K562 (cell line): ENCODE results near the gene EYA4. TPM values are rescaled to one million over a fixed set of nuclear protein-coding genes. Genes with fewer than 3 reads are reported as not detected.

Experiments used
- ATAC-seq: fragments of 200-7000 bp; cut with Tn5 transposase; 3 replicates; pipeline ENCODE4 v1.9.1; 2020; ENCODE audit warnings: moderate library complexity
- BruUV-seq: library from RNA; stranded (reverse); fragments of 400-500 nt; replicated peaks from 2 replicates; lab custom pipeline; 2021; lab: Mats Ljungman, UMichigan
- CTCF ChIA-PET: fragments of 300-600 bp; formaldehyde crosslinking; extraction: SDS; loops from one replicate; lab custom pipeline; 2021; ENCODE audit warnings: low intra/inter-chr PET ratio; lab: Yijun Ruan, JAX
- POLR2A ChIA-PET: fragments of 300-600, 350-650 bp; sonication (Branson Sonifier 250); formaldehyde crosslinking; extraction: SDS; loops from one replicate; lab custom pipeline; 2021; ENCODE audit warnings: antibody characterized with exemption, inconsistent platforms; lab: Yijun Ruan, JAX
- DNase-seq, 4 experiments: peaks; one replicate each; pipeline versions ENCODE4 v3.0.0 to v3.0.0-alpha.2; 2011 to 2018; ENCODE audit warnings: low spot score in 3 of 4, mixed read lengths in 3 of 4; ENCODE audit errors: extremely low read depth in 1 of 4
- FAIRE-seq: peaks from 2 replicates; lab custom pipeline; 2011; peaks lifted over from hg19 to GRCh38; lab: Jason Lieb, UNC
- H2AFZ ChIP-seq: 2 replicates; pipeline ENCODE4 v1.6.0; 2011; ENCODE audit warnings: low read depth, low read length, control low read depth, inconsistent platforms
- H3K27ac ChIP-seq: fragments of 200-600 bp; 3 replicates; pipeline ENCODE4 v1.8.0; 2011; ENCODE audit warnings: low read depth, mild to moderate bottlenecking, control low read depth, inconsistent platforms, low read length, moderate library complexity, mixed read lengths; ENCODE audit errors: extremely low read depth
- H3K27me3 ChIP-seq, 2 experiments: fragments of 300-600 bp in 1 of 2; 2 replicates in 1 of 2; 3 replicates in 1 of 2; pipeline versions ENCODE4 v1.6.0 to v1.8.0; 2011; ENCODE audit warnings: inconsistent platforms in 2 of 2, low read length in 2 of 2, mild to moderate bottlenecking in 1 of 2, mixed read lengths in 1 of 2, moderate library complexity in 1 of 2; ENCODE audit not compliant: control insufficient read depth in 2 of 2, insufficient read depth in 2 of 2
- H3K36me3 ChIP-seq: fragments of 300-600 bp; 3 replicates; pipeline ENCODE4 v1.8.0; 2011; ENCODE audit warnings: mild to moderate bottlenecking, low read length, inconsistent platforms; ENCODE audit not compliant: control insufficient read depth, insufficient read depth
- H3K4me1 ChIP-seq, 2 experiments: fragments of 200-600 bp in 1 of 2; replicated peaks in 1 of 2; 2 replicates in 1 of 2; 3 replicates in 1 of 2; pipeline versions ENCODE4 v1.5.1 to v1.8.0; 2011; ENCODE audit warnings: inconsistent platforms in 2 of 2, low read length in 2 of 2, mild to moderate bottlenecking in 1 of 2, mixed read lengths in 1 of 2, moderate library complexity in 1 of 2; ENCODE audit not compliant: control insufficient read depth in 2 of 2, insufficient read depth in 2 of 2
- H3K4me2 ChIP-seq: 2 replicates; pipeline ENCODE4 v1.6.1; 2011; ENCODE audit warnings: low read length, control low read depth, inconsistent platforms, mixed read lengths; ENCODE audit not compliant: insufficient read depth
- H3K4me3 ChIP-seq: fragments of 200-600 bp; sonication (generic), shearing (Covaris generic); 2 replicates; pipeline ENCODE4 v1.5.1; 2016; ENCODE audit warnings: control low read depth, inconsistent platforms
- H3K79me2 ChIP-seq: fragments of 200-600 bp; 3 replicates; pipeline ENCODE4 v1.8.0; 2011; ENCODE audit warnings: low read length, inconsistent platforms; ENCODE audit not compliant: control insufficient read depth, insufficient read depth
- H3K9ac ChIP-seq, 2 experiments: 2 replicates each; pipeline versions ENCODE4 v1.6.0 to v1.6.1; 2011; ENCODE audit warnings: low read depth in 2 of 2, low read length in 2 of 2, control low read depth in 1 of 2, inconsistent platforms in 1 of 2, mild to moderate bottlenecking in 1 of 2, mixed read lengths in 1 of 2; ENCODE audit not compliant: insufficient read depth in 1 of 2
- H3K9me1 ChIP-seq: one replicate; pipeline ENCODE4 v1.6.0; 2011; ENCODE audit warnings: inconsistent platforms, mild to moderate bottlenecking, low read length, moderate library complexity; ENCODE audit not compliant: control insufficient read depth, insufficient read depth
- H3K9me3 ChIP-seq: replicated peaks from 2 replicates; pipeline ENCODE4 v1.5.1; 2011; ENCODE audit warnings: low read depth, low read length, inconsistent platforms; ENCODE audit not compliant: control insufficient read depth, insufficient read depth
- H4K20me1 ChIP-seq: replicated peaks from 2 replicates; pipeline ENCODE4 v1.6.1; 2011; ENCODE audit warnings: low read length, inconsistent platforms, mixed read lengths; ENCODE audit not compliant: control insufficient read depth, insufficient read depth
- PHF8 ChIP-seq: fragments of 200-600 bp; sonication (generic); IDR thresholded peaks from 2 replicates; pipeline ENCODE4 v1.6.1; 2012; ENCODE audit warnings: mixed run types, mild to moderate bottlenecking, inconsistent platforms, low read length, moderate library complexity, borderline replicate concordance
- SPI1 ChIP-seq: IDR thresholded peaks from 2 replicates; pipeline ENCODE4 v1.6.1; 2011; ENCODE audit warnings: low read depth, low read length, control low read depth, borderline replicate concordance
- SUPT5H ChIP-seq: fragments of 450-650 bp; IDR thresholded peaks from 2 replicates; pipeline ENCODE4 v1.6.1; 2016
- THRA ChIP-seq: fragments of 450-650 bp; IDR thresholded peaks from 2 replicates; pipeline ENCODE4 v1.6.1; 2017; ENCODE audit warnings: mild to moderate bottlenecking, moderate library complexity
- ZFX ChIP-seq: sonication (generic); formaldehyde crosslinking; IDR thresholded peaks from 2 replicates; pipeline ENCODE4 v1.8.0; 2022; ENCODE audit warnings: mild to moderate bottlenecking, missing genetic modification reagents, moderate library complexity
- ZNF217 ChIP-seq: sonication (generic); formaldehyde crosslinking; IDR thresholded peaks from 2 replicates; pipeline ENCODE4 v1.8.0; 2022; ENCODE audit warnings: mild to moderate bottlenecking, missing genetic modification reagents
- ZNF764 ChIP-seq: fragments of 250-450 bp; sonication (Bioruptor Pico); IDR thresholded peaks from 2 replicates; pipeline ENCODE4 v1.4.0; 2020; ENCODE audit warnings: low read depth, mild to moderate bottlenecking, moderate library complexity
- whole genome bisulfite sequencing: fragments of 100-300 bp; shearing (Covaris generic); methylation state at CpG from one replicate; pipeline ENCODE4 v1.1.6; 2016; ENCODE audit warnings: low coverage, mixed read lengths; ENCODE audit not compliant: insufficient coverage; ENCODE audit errors: missing lambda C conversion rate; 5-methylcytosine and 5-hydroxymethylcytosine counted together
- in situ Hi-C: fragments of 300-500 bp; cut with MboI; formaldehyde crosslinking; loops from 4 replicates; pipeline ENCODE4 v1.15.0; 2018; ENCODE audit warnings: inconsistent platforms, mixed read lengths
- intact Hi-C: fragments of 100-400 bp; cut with micrococcal nuclease; formaldehyde crosslinking; loops from 2 replicates; pipeline ENCODE4 v1.14.2; 2022
- polyA plus RNA-seq, 8 experiments: library from polyadenylated mRNA; depleted of rRNA in 4 of 8; stranded (reverse) in 5 of 8; unstranded in 3 of 8; fragments of >200 nt; fragmentation: Nextera tagmentation in 2 of 8; fragmentation: Illumina TruSeq in 1 of 8; extraction: Ambion mirVana in 2 of 8; extraction: Trizol in 1 of 8; gene quantifications; 2 replicates each; pipeline versions ENCODE4 v1.2.1 to v1.2.3, GENCODE V29; 2011 to 2014; ENCODE audit warnings: inconsistent platforms in 1 of 8, missing spikeins in 1 of 8
- total RNA-seq, 7 experiments: library from RNA; depleted of rRNA in 6 of 7; stranded (reverse); fragments of >200 nt in 6 of 7; fragmentation: Illumina TruSeq in 2 of 7; extraction: Trizol in 2 of 7; gene quantifications; 2 replicates each; pipeline versions ENCODE4 v1.2.1 to v1.2.3, GENCODE V29; 2011 to 2021; ENCODE audit warnings: low replicate concordance in 1 of 7

EYA4 gene
- total and polyA plus RNA-seq, 9 of the 15 experiments (the other 6 are each of a cell fraction or from before 2014, with no cell fraction given) = 0.03 to 0.04 TPM; not detected in 7

- FAIRE-seq (no peak), DNase-seq (no peak), ATAC-seq (no peak)
- H3K4me1 ChIP-seq = no peaks in the 10 kb centered on the region
- H3K4me2 ChIP-seq = no peak overlapping the region
- ChIA-PET POLR2A (no interaction called here), CTCF (no interaction called here)
- H3K79me2 ChIP-seq = no peaks in the 10 kb centered on the region
- no peaks in the 10 kb centered on the region for H3K9me1 ChIP-seq
- H3K4me3 ChIP-seq = no peak overlapping the region
- no peak overlapping the region for H3K9ac ChIP-seq
- no peaks in the 10 kb centered on the region for H3K27me3 ChIP-seq
- no TSS peak for BruUV-seq
- no peaks in the 10 kb centered on the region for H3K36me3 ChIP-seq
- no peaks in the 10 kb centered on the region for H4K20me1 ChIP-seq
- no peak overlapping the region for H2AFZ ChIP-seq
- intact Hi-C loops = no loop called here
- no peak overlapping the region for H3K27ac ChIP-seq
- H3K9me3 ChIP-seq = no peaks in the 10 kb centered on the region
- in situ Hi-C loops = no loop called here
- TF ChIP-seq SUPT5H (no peak), SPI1 (no peak), ZNF217 (no peak), ZNF764 (CRISPR knock-in tag) (no peak), ZFX (CRISPR knock-in tag) (no peak), PHF8 (no peak), THRA (no peak)
- WGBS = 3% methylated on average over 5 of the region's 5 CpGs
Measured at GRCh38 chr6:133358574-133359150, 117.5 kb downstream of the EYA4 start.
